ENCODE measurements around the gene SORCS2.

Gene SORCS2

DNA sequence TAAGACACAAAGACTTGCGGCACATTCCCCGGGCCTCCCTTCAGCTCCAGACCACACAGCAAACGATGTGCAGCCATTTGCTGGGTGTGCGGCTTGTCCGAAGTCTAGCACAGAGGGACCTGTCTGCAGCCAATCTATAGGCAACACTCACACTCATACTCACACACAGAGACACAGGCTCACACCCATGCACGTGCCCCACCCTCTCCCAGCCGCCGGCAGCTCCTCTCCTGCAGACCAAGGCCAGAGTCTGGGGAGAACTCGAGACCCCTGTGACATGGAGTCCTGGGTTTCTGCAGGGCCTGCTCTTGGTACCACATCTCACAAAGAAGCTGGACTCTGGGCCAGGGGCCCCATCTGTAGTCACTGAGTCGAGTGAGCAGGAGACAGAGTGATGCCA is 487.8 kb downstream of the SORCS2 start:
- H3K4me1 ChIP-seq (ENCODE audit: insufficient read depth, low read length) = no peaks in the 10 kb centered on the region
- H3K36me3 ChIP-seq (ENCODE audit: insufficient read depth, low read depth, low read length) = no peaks in the 10 kb centered on the region
- H3K27me3 ChIP-seq (ENCODE audit: insufficient read depth, low read length) = no peaks in the 10 kb centered on the region
- peaks cover 8% of the 10 kb centered on the region for H3K9me3 ChIP-seq (ENCODE audit: insufficient read depth, low read depth, low read length)
- H3K27ac ChIP-seq (ENCODE audit: low read length) = no peak overlapping the region
- H3K9ac ChIP-seq (ENCODE audit: low read depth, low read length) = no peak overlapping the region
- H3K4me3 ChIP-seq (ENCODE audit: low read length) = no peak overlapping the region

DNA sequence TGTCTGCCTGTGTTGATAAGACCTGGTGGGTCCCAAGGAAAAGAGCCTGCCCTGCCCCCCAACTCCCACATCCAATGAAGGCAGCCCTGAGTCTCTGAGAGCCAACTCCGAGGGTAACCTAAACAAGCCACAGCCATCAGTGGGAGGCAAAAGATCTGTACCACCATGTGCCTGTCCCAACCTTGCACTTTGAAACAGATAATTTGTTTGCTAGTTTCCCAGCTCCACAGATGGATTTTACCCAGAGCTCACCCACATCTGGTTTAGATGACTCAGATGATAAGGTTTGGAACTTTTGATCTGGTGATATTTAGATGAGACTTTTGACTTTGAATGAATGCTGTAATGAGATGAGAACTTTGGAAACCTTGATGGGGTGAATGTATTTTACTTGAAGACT is 488.4 kb downstream of the SORCS2 start:
- Histone ChIP-seq H3K36me3 (ENCODE audit: insufficient read depth, low read depth, low read length) (no peaks in the 10 kb centered on the region), H3K27ac (ENCODE audit: low read length) (no peak overlapping the region), H3K9ac (ENCODE audit: low read depth, low read length) (no peak overlapping the region), H3K4me1 (ENCODE audit: insufficient read depth, low read length) (no peaks in the 10 kb centered on the region), H3K9me3 (ENCODE audit: insufficient read depth, low read depth, low read length) (peaks cover 8% of the 10 kb centered on the region), H3K27me3 (ENCODE audit: insufficient read depth, low read length) (no peaks in the 10 kb centered on the region), H3K4me3 (ENCODE audit: low read length) (no peak overlapping the region)

DNA sequence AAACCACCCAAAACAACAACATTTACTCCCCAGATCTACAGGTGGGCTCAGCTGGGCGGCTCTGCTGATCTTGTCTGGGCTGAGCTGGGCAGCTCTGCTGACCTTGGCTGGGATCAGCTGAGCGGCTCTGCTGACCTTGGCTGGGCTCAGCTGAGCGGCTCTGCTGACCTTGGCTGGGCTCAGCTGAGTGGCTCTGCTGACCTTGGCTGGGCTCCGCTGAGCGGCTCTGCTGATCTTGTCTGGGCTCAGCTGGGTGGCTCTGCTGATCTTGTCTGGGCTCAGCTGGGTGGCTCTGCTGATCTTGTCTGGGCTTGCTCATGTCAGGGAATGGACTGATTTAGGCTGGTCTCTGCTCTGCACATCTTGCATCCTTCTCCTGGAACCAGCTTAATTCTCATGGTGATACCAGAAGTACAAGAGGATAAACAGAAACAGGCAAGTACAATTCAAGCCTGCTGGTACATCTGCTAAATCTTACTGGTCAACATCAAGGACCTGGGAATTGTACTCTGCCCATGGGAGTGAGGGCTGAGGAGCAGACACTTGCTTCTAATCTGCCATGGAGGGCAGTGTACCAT is 490.9 kb downstream of the SORCS2 start:
- Histone ChIP-seq H3K36me3 (ENCODE audit: insufficient read depth, low read depth, low read length) (no peaks in the 10 kb centered on the region), H3K9me3 (ENCODE audit: insufficient read depth, low read depth, low read length) (peaks cover 8% of the 10 kb centered on the region), H3K4me1 (ENCODE audit: insufficient read depth, low read length) (no peaks in the 10 kb centered on the region), H3K9ac (ENCODE audit: low read depth, low read length) (no peak overlapping the region), H3K27me3 (ENCODE audit: insufficient read depth, low read length) (no peaks in the 10 kb centered on the region), H3K4me3 (ENCODE audit: low read length) (no peak overlapping the region), H3K27ac (ENCODE audit: low read length) (no peak overlapping the region)

- H3K4me3 ChIP-seq (ENCODE audit: low read length) = no peak overlapping the region
- no peaks in the 10 kb centered on the region for H3K4me1 ChIP-seq (ENCODE audit: insufficient read depth, low read length)
- H3K36me3 ChIP-seq (ENCODE audit: insufficient read depth, low read depth, low read length) = no peaks in the 10 kb centered on the region
- no peak overlapping the region for H3K9ac ChIP-seq (ENCODE audit: low read depth, low read length)
- no peaks in the 10 kb centered on the region for H3K27me3 ChIP-seq (ENCODE audit: insufficient read depth, low read length)
- no peak overlapping the region for H3K27ac ChIP-seq (ENCODE audit: low read length)
- H3K9me3 ChIP-seq (ENCODE audit: insufficient read depth, low read depth, low read length) = peaks cover 8% of the 10 kb centered on the region
Observed at GRCh38 chr4:7684294-7684693, 492.0 kb downstream of the SORCS2 start.

DNA sequence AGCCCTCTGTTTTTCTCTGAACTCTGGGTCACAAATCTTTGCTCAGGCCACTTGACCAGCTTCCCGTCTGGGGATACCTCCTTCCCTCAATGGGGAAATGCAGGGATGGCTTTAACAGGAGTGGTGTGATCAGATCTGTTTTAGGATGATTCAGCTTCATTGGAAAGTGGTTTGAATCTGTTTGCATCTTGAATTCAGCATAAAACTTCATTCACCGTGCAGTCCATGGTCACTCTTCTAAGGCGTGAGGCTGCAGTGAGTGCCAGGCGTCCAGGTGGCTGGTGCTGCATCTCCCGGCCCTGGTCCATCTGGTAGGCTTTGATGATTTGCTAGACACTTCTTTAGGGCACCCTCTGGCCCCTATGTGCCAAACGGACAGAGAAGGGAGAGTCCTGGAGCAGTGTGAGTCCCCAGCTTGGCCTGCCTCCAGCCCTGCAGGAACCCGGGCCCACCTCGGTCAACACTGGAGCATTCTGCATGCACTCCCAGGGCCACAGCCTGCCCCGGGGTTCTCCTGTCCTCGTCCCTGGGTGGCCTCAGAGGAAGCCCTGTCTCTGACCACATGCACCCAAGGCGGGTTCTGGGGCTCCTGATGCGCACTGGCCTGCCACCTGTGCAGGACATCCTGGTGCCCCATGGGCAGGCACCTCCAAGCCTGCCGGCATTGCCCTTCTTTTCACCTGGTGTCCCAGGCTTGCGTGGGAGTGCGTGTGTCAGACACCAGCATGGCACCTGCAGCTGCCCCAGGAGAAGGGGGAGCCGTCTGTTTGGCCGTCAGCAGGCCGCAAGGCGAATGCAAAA is 493.9 kb downstream of the SORCS2 start:
- no peak overlapping the region for H3K4me3 ChIP-seq (ENCODE audit: low read length)
- no peaks in the 10 kb centered on the region for H3K36me3 ChIP-seq (ENCODE audit: insufficient read depth, low read depth, low read length)
- no peaks in the 10 kb centered on the region for H3K4me1 ChIP-seq (ENCODE audit: insufficient read depth, low read length)
- H3K27ac ChIP-seq (ENCODE audit: low read length) = no peak overlapping the region
- H3K9ac ChIP-seq (ENCODE audit: low read depth, low read length) = no peak overlapping the region
- H3K9me3 ChIP-seq (ENCODE audit: insufficient read depth, low read depth, low read length) = peaks cover 8% of the 10 kb centered on the region
- H3K27me3 ChIP-seq (ENCODE audit: insufficient read depth, low read length) = no peaks in the 10 kb centered on the region

DNA sequence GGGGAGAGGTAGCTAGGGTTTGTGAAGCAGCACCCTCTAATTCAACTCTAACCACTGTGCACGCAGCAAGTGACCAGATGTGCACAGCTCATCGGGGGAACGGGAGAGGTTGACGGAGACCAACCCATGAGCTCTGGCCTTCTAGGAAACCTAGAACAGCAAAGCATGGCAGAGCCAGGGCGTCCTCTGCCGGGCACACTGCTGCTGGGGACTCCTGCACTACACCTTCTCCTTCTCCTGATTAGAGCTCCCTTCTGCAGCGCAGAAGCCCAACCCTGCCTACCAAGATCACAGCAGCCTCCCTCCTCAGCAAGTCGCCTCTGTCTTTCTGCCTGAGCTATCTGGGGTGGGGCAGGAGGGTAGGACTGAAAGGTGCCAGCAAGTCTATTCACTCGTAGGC is 494.7 kb downstream of the SORCS2 start:
- H3K36me3 ChIP-seq (ENCODE audit: insufficient read depth, low read depth, low read length) = no peaks in the 10 kb centered on the region
- no peaks in the 10 kb centered on the region for H3K4me1 ChIP-seq (ENCODE audit: insufficient read depth, low read length)
- peaks cover 8% of the 10 kb centered on the region for H3K9me3 ChIP-seq (ENCODE audit: insufficient read depth, low read depth, low read length)
- no peak overlapping the region for H3K4me3 ChIP-seq (ENCODE audit: low read length)
- H3K27me3 ChIP-seq (ENCODE audit: insufficient read depth, low read length) = no peaks in the 10 kb centered on the region
- no peak overlapping the region for H3K9ac ChIP-seq (ENCODE audit: low read depth, low read length)
- no peak overlapping the region for H3K27ac ChIP-seq (ENCODE audit: low read length)

- Histone ChIP-seq H3K27me3 (ENCODE audit: insufficient read depth, low read length) (no peaks in the 10 kb centered on the region), H3K4me3 (ENCODE audit: low read length) (no peak overlapping the region), H3K4me1 (ENCODE audit: insufficient read depth, low read length) (no peaks in the 10 kb centered on the region), H3K27ac (ENCODE audit: low read length) (no peak overlapping the region), H3K9me3 (ENCODE audit: insufficient read depth, low read depth, low read length) (peaks cover 3% of the 10 kb centered on the region), H3K9ac (ENCODE audit: low read depth, low read length) (no peak overlapping the region), H3K36me3 (ENCODE audit: insufficient read depth, low read depth, low read length) (no peaks in the 10 kb centered on the region)
Observed at GRCh38 chr4:7687796-7688195, 495.5 kb downstream of the SORCS2 start.

DNA sequence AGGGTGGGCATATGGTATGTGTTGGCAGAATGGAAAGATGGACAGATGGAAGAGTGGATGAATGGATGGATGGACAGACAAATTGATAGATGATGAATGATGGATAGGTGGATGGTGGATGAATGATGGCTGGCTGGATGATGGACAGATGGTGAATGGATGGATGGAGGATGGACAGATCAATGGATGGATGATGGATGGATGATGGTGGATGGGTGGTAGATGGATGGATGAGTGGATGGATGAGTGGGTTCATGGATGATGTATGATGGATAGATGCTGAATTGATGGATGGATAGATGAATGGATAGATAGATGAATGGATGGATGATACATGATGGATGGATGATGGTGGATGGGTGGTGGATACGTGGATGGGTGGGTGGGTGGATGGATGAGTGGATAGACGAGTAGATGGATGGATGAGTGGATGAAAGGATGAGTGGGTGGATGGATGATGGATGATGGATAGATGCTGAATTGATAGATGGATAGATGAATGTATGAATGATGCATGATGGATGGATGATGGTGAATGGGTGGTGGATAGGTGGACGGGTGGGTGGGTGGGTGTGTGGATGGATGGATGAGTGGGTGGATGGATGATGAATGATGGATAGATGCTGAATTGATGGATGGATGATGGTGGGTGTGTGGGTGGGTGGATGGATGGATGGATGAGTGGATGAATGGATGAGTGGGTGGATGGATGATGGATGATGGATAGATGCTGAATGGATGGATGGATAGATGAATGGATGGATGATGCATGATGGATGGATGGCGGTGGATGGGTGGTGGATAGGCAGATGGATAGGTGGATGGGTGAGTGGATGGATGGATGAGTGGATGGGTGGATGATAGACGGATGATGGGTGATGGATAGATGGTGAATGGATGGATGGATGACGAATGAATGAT is 497.7 kb downstream of the SORCS2 start:
- H3K9me3 ChIP-seq (ENCODE audit: insufficient read depth, low read depth, low read length) = no peaks in the 10 kb centered on the region
- no peak overlapping the region for H3K9ac ChIP-seq (ENCODE audit: low read depth, low read length)
- H3K4me3 ChIP-seq (ENCODE audit: low read length) = no peak overlapping the region
- H3K36me3 ChIP-seq (ENCODE audit: insufficient read depth, low read depth, low read length) = no peaks in the 10 kb centered on the region
- no peaks in the 10 kb centered on the region for H3K27me3 ChIP-seq (ENCODE audit: insufficient read depth, low read length)
- H3K4me1 ChIP-seq (ENCODE audit: insufficient read depth, low read length) = no peaks in the 10 kb centered on the region
- H3K27ac ChIP-seq (ENCODE audit: low read length) = no peak overlapping the region

GRCh38 chr4:7691061-7691460 is 498.7 kb downstream of the SORCS2 start:
- Histone ChIP-seq H3K4me1 (ENCODE audit: insufficient read depth, low read length) (no peaks in the 10 kb centered on the region), H3K27ac (ENCODE audit: low read length) (no peak overlapping the region), H3K4me3 (ENCODE audit: low read length) (no peak overlapping the region), H3K27me3 (ENCODE audit: insufficient read depth, low read length) (no peaks in the 10 kb centered on the region), H3K9ac (ENCODE audit: low read depth, low read length) (no peak overlapping the region), H3K9me3 (ENCODE audit: insufficient read depth, low read depth, low read length) (no peaks in the 10 kb centered on the region), H3K36me3 (ENCODE audit: insufficient read depth, low read depth, low read length) (no peaks in the 10 kb centered on the region)

DNA sequence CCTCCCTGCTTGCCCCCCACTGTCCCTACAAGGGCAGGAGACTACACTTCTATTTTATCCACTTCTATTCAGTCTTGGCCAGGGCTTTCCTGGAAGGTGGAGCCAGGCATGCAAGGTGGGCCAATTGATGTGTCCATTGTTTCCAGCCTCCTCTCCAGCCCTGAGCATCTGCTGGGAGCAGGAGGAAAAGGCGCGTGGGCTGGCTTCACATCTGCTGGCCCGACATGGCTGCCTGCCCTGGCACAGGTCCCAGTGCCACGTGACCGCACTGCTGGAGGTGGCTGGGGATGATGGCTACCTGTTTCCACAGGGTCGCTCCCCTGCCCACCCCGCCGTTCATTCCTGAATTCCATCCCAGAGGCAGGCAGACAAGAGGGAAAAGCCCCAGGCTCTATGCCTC is 499.6 kb downstream of the SORCS2 start:
- Histone ChIP-seq H3K27me3 (ENCODE audit: insufficient read depth, low read length) (no peaks in the 10 kb centered on the region), H3K27ac (ENCODE audit: low read length) (no peak overlapping the region), H3K4me3 (ENCODE audit: low read length) (no peak overlapping the region), H3K36me3 (ENCODE audit: insufficient read depth, low read depth, low read length) (no peaks in the 10 kb centered on the region), H3K4me1 (ENCODE audit: insufficient read depth, low read length) (no peaks in the 10 kb centered on the region), H3K9me3 (ENCODE audit: insufficient read depth, low read depth, low read length) (no peaks in the 10 kb centered on the region), H3K9ac (ENCODE audit: low read depth, low read length) (no peak overlapping the region)

GRCh38 chr4:7692451-7693236 is 500.3 kb downstream of the SORCS2 start:
- H3K9me3 ChIP-seq (ENCODE audit: insufficient read depth, low read depth, low read length) = no peaks in the 10 kb centered on the region
- no peaks in the 10 kb centered on the region for H3K36me3 ChIP-seq (ENCODE audit: insufficient read depth, low read depth, low read length)
- H3K4me1 ChIP-seq (ENCODE audit: insufficient read depth, low read length) = no peaks in the 10 kb centered on the region
- no peak overlapping the region for H3K27ac ChIP-seq (ENCODE audit: low read length)
- H3K9ac ChIP-seq (ENCODE audit: low read depth, low read length) = no peak overlapping the region
- H3K4me3 ChIP-seq (ENCODE audit: low read length) = no peak overlapping the region
- H3K27me3 ChIP-seq (ENCODE audit: insufficient read depth, low read length) = no peaks in the 10 kb centered on the region

All from iPS-20b (cell line).